NCI-H345 treated with DMSO at 0.1 percent for 48 hours (cell line): ENCODE measurements around the gene OVAAL.

ENCODE experiments used
- DNase-seq: peaks from one replicate; lab custom pipeline; 2025; ENCODE audit not compliant: unreplicated experiment; lab: John Stamatoyannopoulos, UW

OVAAL gene

DNA sequence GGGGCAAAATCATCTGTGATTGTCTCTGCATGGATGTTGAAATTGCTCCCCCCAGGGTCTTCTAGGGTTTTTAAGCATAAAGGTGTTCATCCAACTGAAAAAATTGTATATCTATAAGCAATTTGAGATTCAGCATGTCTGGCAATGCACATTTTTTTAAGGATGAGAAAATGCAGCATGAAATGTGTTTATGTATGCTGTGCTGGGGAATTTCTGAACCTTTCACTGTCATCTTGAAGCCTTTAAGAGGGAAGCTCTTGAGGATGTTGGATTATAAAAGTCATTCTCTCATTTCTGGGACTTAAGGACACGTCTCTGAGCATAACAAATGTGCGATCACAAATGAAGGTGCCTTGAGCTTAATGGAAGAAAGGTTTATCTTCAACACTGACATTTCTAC is 9.4 kb downstream of the OVAAL start:
- DNase-seq, result no peak

DNA sequence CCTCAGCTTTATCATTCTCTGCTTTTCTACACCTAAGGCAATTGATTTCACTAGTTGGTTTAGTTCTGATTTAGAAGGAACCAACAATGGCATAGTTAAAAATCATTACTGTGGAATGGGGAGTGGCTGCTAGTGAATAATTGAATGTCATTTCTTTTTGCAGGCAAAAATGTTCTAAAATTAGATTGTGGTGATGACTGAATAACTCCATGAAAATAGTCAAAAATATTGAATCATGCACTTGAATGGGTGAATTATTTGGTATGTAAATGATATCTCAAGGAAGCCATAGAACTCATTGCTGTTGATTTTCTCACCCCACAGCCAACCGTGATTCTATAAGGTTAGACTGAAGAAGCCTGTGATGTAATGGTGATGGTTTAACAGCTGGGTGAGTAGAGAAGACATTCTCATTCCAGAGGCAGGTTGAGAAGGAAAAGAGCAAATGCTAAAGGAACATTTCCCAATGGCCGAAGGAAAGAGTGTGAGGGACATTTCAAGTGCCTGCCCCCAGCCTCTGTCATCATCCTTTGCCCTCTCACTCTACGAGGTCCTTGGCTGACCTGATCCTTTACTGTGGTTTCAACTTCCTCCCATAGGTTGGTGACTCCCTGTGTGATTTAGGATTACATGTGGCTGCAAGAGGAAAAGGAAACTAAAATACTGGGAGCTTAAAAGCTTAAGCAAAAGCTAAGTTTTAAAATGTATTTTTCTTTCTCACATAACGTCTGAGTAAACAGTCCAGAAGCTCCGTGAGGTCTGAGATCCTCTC is 12.5 kb downstream of the OVAAL start:
- no peak for DNase-seq

DNA sequence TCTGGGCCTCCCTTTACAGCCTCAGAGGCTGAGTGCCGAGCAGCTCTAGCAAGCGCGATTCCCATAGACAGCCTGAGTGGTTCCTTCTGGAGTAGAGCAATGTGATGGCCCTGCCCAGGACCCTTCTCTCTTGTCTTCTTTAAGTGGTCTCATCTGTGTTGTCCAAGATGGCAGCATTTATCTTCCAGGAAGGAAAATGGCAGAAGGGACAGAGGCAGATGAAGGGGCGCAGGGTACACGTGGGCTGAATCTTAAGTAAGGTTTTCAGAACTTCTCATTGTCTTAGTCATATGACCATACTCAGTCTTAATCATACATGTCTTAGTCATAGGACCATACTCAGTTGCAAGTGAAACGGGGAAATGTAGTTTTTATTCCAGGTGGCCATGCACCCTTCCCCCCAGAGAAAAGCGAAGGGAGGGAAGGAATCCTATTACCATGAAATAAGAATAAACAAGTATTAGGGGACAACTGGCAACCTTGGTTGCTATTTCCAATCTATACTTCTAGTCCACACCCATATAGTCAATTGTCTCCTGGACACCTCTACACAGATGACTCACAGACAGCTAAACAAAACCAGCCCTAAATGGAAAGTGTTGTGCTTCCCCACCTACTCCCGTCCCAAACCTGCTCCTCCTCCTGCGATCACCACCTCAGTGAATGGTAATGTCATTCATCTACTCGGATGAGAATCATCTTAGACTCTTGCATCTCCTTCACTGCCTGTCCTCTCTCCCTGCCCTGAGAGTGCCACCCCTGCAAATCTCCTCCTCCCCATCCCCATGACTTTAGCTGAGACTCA is 13.3 kb downstream of the OVAAL start:
- DNase-seq, result no peak

DNA sequence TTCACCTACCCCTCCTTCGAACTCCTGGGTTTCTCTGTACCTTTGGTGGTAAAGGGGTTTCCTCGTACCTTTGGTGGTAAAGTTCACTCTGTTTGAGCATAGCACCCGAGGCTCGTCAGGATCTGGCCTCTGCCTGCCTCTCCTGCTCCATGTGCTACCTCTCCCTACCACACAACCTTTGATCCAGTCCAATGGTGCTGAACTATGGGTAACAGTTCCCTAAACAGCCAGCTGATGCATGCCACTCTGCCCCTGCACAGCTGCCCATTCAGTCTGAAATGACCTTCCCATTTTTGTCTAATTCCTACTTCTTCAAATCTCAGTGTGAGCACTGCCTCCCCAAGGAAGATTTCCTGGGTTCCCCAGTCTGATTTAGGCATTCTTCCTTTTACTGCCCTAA is 14.0 kb downstream of the OVAAL start:
- no peak for DNase-seq

DNA sequence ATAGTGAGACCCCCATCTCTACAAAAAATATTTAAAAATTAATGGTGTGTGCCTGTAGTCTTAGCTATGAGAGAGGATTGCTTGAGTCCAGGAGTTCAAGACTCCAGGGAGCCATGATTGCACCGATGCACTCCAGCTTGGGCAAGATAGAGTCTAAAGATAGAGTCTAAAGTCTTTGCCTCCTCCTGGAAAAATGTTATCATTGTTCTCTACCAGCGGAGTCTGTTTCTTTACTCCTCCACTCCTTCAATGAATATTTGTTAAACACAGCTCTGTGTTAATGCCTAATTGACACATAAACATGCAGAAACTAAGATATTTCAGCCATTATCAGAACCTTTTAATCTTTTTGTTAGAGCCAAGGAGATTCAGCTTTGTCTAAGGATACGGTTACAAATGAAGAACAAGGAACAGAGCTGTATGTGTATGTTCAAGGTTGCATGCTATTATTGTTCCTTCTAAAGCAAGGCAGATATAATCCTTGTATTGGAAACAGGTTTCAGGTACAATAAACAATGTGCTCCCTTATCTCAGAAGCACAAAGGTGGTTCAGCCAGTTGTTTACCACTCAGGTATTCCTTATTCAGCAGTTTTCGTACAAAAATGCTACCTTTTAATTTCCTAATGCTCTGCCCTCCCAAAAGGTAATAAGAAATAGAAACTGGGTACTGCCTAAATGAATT is 15.4 kb downstream of the OVAAL start:
- DNase-seq, result no peak

DNA sequence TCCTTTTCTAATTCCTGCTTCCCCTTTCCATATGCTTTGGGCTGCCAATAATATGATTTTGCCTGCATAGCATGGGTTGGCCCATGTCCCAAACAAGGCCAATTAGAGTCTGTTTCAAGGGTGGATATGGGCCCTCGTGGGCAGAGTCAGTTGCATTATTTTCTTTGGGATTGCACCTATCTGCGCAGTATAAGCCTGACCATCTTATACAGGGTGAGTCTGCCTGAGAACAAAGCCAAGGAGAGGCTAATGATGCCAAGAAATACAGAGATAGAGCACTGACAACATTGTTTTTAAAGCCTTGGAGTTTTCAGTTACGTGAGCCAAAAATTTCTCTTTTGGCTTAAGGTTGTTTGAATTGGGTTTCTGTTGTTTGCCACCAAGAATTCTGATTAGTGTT is 18.6 kb downstream of the OVAAL start:
- no peak for DNase-seq

DNA sequence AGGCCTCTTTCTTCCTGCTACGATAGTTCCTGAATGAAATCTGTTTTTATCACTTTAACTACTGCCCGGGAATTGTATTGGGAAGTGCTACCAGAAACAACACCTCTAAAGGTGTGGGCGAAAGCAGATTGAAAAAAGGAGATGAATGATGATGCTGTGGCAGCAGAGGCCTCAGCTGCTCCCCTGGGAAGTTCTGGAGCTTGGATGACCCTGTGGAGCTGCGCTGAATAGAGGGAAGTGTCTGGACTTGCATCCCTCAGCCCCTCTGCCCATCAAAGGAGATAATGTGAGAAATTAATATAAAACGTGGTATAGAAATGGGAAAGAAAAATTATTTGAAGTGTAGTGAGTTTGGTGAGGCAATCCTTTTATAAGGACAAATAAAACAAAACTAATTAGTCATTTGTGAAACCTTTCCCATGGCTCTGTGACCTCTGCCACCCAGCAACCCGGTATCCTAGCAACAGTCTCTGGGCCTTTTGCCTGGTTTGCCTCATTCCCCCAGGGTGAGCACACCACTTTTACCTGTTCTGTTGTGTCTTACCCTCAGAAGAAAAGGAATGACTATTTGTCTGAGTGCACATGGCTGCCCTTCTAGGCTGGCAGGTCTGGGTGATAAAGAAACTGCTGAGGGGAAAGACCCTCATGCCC is 21.3 kb downstream of the OVAAL start:
- DNase-seq, result no peak

DNA sequence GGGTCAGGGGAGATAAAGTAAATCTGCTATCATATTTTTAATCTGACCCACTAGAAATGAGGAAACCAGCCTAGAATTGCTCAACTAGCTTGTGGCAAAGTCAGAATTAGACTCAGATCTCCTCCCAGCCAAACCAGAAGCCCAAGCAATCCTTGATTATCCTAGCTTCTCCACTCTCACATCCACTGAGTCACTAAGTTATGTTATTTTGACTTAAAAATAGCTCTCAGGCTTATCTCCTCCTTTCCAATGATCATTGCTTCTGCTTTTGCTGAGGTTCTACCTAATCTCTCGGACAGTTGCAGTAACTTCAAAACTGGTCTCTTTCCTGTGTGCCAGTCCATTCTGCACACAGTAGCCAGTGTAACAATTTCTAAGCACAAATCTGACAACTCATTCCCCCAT is 22.9 kb downstream of the OVAAL start:
- DNase-seq, result no peak

DNA sequence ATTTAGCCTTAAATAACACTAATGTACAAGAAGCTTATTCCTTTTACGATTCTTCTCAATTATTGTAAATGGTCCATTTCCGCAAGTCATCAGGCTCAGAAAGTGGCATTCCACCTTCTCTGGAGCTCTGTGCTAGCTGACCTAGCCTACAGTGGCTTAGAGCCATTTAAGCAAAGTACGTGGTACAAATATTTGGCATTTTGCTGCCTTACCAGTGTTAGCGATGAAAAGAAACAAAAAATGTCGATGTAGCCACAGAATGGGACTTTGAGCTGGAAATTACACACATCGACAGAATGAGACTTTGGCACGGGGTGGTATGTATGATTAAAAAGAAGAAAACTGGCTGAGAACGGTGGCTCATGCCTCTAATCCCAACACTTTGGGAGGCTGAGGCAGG is 26.1 kb downstream of the OVAAL start:
- no peak for DNase-seq

DNA sequence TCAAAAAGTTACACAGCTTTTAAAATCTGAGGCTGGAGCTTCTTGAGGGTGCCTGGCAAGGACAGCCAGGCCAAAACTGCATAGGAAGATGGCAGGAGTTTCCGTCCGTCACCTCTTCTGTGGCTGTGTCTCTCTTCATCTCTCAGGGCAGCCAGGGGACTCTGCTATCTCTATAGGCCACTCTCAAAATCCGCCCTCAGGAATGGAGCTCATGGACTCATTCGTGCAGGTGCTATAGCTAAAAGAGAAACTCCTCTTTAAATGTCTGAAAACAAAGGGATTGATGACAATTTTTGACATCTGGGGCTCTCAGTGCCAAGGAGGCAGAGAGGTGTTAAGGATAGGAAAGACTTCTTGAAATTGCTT is 27.2 kb downstream of the OVAAL start:
- no peak for DNase-seq

DNA sequence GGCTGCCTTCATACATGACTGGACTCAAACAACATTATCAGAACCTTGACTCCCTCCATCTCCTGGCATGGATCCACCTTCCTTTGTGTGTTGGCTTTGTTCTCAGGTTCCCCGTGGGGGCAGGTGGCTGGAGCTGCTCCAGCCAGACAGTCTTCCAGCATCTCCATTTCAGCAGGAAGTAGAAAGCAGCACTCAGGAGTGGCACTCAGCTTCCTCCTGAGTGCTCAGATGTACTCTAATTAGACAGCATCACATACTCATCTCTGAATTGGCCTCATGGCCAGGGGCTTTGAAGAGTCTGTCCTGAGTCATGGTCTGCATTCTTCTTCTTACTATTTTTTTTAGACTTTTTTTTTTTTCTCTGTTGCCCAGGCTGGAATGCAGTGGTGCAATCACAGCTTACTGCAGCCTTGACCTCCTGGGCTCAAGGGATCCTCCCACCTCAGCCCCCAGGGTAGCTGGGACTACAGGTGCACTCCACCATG is 27.9 kb downstream of the OVAAL start:
- peak; percentile 95 for DNase-seq

DNA sequence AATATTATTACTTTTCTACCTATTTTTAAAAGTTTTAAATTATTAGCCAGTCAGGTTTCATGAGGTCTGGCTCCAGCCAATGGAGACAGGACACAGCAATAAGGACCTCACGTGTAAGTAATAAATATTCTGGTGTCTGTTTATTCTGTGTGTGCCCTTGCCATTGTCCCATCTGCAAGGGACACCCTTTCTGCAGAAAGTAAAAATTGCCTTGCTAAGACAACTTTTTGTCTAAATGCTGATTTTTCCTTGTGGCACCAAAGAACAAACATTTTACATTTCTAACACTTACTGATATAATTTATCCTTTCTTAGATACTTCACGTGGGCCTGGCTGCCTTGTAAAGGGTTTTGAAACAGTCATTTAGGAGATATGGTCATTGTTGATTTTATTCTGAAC is 29.4 kb downstream of the OVAAL start:
- DNase-seq, result no peak

DNA sequence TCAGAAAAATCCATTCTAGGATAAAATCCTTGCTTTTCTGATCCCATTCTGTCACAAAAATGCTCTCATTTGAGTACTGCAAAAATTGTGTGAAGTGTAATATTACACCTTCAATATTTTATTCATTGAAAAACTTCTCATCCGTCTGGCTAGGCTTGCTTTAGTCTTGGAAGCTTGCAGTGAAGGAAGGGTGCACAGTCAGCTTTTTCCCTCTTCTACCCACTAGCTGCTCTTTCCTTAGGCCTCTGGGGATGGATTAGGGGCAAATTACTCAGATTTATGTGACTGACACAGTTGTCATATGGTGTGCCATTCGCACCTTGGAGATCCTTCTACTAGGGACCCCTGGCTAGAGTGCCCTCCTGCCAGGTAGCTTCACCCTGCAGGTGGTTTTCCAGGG is 32.1 kb downstream of the OVAAL start:
- DNase-seq, result no peak

DNA sequence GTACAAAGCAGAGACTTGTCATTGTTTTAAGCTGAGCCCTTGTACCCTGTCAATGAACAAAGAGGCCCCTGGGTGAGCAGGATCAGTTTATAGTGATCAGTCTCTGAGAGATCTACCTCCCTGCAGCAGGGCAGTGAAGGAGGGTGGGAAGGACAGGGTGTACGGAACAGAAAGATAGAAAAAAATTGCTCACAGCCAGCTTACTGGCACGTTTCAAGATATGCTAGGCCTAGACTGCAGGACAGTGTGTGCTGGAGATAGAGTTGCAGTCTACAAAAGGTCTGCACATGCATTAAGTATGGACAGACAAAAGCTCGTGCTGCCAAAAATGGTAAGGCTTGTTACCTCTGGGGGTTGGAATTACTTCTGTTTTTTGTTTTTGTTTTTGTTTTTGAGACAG is 34.6 kb downstream of the OVAAL start:
- no peak for DNase-seq

DNA sequence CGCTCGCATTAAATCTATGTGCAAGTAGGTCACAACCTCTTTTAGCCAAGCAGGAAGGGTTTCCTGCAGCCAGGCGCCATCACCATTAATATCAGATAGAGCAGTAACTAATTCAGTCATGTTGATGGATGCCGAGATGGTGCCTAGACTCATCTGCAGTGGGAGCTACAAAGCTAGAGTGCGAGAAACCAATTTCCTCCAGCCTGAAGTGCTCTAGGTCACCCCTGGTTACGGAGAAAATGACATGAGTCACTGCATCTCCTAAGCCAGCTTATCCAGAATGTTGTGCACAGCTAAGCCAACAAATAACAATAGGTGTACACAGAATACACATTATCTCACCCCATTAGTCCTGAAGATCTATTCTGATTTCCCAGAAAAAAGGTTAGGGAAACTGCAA is 36.0 kb downstream of the OVAAL start:
- no peak for DNase-seq

DNA sequence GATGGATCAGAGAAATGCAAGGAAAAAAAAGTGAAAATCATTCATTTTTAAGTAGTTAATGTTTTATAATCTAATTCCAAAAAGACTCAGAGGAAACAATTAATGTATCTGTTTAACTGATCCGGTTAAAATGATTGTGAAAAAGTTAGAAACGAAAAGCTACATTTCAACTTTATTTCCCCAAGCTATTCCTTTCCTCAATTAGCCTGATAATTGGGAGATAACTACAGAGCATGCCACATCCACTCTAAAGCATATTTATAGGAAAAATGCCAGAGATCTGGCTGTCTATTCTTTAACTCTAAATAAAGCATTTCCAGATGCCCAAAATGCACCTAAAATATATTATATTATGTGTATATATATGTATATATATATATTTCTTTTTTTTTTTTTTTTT is 37.2 kb downstream of the OVAAL start:
- no peak for DNase-seq

DNA sequence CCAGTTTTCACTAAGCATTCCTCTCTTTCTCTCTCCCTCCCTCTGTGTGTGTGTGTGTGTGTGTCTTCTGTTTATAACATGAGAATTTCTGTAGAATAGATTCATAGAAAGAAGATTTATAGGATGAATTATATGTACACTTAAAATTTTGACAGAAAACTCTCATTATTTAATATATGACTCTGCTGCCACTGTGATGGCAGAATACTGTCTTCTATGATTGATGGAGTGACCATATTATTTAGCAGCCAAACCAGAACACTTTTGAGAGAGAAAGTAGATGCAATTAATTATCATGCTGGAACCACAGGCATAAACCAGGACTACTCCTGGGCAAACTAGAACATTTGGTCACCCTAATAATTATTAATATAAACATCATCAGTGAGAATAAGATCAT is 38.8 kb downstream of the OVAAL start:
- no peak for DNase-seq

DNA sequence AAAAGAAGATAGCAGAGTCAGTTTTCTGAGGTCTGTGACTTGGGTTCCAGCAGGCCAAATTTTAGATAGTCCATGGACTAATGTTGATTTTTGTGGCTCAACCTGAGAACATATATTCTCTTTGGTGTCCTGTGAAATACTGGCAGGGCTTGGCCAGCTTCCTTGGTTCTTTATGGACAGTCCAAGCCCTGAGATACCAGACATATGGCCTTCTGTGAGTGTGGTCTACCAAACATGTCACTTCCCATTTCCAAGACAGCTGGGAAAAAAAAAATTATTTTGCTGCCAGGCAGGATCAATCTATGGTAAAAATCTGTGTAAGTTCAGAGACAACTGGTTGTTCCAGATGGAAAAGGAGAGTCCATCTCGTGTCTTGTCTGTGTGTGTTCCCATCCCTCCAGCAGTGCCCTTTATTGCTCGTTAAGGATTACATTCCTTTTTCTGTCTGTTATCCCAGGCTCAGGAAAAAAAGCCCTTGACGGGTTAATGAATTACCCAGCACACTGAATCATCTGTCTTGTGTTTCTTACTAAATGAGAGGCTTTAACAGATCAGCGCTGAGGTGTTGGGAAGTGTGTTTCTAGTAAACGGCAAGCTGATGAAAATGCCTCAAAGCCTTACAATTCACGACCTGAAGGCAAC is 39.7 kb downstream of the OVAAL start:
- DNase-seq, result no peak

DNA sequence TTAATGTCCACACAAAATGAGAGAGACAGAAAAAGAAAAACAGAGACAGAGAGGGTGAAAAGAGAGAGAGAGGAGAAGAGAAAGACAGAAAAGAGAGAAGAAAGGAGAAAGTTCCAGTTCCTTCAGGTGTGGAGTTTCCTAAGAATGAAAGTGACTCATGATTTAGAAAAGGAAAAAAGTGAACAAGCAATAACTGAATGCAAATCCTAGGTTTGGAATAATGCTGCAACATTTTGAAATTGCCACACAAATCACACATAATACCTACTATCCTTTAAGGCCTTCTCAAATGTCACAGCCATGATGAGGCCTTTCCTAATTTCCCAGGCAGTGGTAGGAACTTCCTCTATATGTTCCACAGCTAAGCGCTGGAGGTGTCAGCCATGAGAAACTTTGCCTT is 41.6 kb downstream of the OVAAL start:
- no peak for DNase-seq

DNA sequence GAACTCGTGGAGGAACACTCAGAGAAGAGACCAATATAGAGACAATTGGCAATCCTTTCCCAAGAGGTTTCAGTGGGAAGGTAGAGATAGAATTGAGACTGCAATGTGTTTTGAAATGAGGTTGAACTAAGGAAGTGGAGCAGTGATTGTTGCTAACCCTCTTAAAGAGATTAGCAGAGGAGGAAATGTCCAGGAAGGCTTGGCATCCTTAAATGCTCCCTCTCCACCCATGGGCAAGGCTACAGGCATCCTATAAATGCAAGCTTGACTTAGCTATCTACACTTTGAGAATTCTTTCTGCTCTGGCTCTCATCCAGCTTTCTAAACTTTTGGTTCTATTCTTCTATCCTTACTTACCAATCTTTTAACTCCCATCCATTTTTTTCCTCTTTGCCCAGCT is 42.7 kb downstream of the OVAAL start:
- no peak for DNase-seq
